GM19324 (cell line): ENCODE results near the gene CDH4.

ENCODE experiments used
- ATAC-seq: cut with Tn5 transposase; IDR thresholded peaks from one replicate; pipeline ENCODE4 v1.9.1; 2021; ENCODE audit warnings: mild to moderate bottlenecking, moderate library complexity; ENCODE audit not compliant: unreplicated experiment, low FRiP score

Gene CDH4

DNA sequence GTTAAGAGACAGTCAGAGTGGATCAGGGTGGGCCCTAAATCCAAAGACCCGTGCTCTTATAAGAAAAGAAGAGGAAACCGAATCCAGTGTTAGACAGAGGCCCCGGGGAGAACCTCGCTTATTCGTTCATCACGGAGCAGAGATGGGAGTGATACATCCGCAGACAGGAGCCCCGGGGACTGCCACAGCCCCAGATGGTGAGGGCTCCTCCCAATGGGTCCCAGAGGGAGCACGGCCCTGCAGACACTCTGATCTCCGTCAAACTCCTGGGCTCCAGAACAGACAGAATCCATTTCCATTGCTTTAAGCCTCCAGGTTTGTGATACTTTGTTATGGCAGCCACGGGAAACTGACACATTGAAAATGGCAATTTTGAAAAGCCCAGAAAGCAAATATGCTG, 47.0 kb downstream of the CDH4 start:
- ATAC-seq = no peak

DNA sequence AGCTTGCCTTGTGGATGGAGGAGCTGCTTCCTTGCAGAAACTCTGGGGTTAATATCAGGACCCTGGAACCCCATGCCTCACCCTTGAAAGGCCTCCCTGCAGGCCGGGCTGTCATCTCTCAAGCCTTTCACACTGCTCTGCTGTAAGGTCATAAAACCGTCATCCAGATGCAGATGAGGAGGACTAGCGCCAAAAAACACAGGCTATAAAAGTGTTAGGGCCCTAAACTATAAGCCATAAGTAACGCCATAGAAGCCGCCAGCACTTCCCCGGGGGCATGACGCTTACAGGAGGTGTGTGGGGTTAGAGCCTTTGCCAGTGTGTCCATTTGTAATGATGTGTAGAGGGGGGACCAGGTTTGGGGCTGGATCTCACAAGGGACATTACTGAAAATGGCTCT, 47.6 kb downstream of the CDH4 start:
- ATAC-seq = no peak

DNA sequence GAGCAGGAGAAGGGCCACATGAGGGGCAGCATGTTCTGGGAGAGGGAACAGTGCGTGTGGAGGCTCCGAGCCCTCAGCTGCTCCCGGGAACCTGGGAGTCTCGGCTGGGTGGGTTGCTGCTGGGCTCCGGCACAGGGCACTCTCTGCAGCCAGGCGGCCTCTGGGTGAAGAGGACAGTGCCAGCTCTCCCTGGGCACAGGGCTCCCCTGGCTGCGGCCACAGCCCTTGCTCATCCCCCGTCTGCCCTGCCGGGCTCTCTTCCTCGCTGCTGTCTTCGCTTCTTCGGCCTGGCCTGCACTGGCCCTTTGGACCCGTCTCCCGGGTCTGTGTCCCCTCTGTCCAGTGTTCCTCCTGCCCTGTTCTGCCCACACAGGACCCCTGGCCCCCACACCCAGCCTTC, 48.2 kb downstream of the CDH4 start:
- ATAC-seq = no peak

DNA sequence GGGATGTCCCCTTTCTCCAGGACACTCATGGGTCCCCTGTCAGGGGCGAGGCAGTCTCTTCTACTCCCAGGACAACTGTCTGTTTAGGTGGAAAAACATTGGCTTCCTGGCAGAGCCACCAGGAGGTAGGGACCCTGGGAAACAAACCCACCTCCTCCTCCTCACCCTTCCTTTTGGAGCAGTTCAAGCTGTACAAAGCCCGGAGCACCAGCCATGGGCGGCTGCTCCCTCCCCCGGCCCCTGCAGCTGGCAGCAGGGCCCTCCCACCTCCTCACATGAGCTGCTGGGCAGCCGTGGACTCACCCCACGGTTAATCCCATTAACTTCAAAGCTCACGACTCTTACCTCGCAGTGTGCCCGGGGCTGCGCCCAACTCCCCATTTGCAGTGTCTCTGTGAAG, 48.6 kb downstream of the CDH4 start:
- ATAC-seq = no peak

DNA sequence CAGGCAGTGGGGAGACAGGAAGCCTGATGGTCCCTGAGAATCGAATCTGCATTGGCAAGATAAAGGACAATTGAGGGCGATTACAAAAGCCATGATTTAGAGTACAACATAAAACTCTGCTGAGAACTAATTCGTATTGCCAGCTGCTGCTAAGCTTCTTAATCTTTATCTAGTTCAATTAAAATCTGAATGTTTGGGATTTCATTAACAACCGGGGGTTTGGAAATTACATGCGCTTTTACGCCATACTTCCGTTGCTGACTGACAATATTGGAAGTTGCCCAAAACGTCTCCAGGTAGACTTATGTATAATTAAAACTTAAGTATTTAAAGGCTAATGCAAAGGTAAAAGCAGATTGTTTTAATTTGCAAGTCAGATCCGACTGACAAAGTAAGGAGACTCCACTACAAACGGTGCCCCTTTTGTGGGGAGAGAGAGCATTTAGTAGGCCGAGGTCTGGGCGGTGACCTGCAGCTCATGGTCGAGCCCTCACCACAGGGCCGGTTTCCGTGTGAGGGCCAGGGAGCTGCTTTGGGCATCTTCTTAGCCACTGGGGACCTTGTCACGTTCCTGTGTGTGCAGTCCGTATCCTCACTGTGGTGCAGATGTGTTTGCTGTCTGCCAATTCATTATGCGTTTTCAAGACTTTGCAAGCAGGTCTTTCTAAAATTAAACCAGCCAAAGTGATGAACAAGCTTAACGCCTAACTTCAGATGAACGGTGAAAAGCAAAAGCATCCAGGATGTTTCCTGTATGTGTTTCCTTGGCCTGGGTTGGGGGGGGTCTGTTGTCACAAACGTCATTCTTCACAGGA, 49.9 kb downstream of the CDH4 start:
- no peak for ATAC-seq

DNA sequence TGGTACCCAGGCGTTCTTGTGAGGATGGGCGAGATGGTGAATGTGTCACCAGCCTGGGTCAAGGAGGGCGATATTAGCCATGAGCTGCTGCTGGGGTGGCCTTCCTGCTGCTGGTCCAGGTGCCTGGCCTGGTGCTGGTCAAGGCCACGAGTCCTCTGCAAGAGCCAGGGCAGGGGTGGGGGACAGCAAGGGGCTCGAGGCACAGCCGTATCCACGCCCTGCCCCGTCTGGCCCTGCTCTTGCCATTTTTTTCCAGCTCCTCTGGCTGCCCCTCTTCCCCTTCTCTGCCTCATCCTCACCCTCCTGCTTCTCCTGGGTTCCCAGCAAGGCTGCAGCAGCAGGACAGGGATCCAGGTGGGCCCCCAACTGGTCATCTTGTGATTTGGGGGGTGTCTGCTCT, 51.2 kb downstream of the CDH4 start:
- no peak for ATAC-seq

DNA sequence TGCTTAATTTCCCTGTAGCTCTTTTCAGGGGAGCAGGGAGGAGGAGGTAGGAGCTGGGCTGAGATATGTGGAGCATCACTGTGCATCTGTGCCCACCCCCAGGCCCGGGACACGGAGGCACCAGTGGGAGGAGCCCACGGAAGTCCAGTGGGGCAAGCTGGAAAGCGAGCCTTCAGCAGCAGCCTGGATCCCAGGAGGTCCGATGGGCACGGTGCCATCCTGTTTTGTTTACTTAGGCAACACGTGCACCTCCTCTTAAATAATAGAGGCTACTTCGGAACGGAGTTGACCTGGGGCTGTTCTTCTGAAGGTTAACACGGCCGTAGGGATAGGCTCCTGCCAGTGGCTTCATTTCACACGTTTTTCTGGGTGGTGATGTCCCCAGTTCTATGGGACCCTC, 51.6 kb downstream of the CDH4 start:
- ATAC-seq = no peak

DNA sequence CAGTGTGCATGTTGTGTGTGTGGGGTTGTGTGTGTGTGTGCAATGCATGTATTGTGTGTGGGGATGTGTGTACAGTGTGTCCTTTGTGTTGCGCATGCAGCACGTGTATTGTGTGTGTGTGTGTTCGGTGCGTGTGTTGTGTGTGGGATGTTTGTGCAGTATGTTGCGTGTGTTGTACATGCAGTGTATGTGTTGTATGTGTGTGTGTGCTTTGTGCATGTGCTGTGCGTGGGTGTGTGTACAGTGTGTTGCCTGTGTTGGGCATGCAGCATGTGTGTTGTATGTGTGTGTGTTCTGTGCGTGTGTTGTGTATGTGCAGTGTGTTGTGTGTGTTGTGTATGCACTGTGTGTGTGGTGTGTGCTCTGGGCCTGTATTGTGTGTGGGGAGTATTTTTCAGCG, 52.7 kb downstream of the CDH4 start:
- ATAC-seq = no peak

DNA sequence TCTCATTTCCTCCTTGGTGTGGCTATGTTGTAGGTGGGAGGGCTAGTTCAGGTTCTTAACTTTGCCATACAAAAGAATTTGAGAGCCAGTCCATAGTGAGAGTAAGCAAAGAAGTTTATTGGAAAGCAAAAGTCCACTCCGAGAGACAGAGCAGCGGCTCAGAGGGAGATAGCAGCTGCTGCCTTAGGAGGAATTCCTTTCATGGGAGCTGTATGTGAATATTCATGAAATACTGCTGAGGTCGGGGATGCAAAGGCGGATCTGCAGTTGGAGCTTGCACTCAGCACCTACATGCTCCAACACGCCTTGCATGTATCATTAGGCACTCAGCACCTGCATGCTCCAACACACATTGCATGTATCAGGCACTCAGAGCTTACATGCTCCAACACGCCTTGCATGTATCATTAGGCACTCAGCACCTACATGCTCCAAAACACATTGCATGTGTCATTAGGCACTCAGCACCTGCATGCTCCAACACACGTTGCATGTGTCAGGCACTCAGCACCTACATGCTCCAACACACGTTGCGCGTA, 54.9 kb downstream of the CDH4 start:
- ATAC-seq = no peak

DNA sequence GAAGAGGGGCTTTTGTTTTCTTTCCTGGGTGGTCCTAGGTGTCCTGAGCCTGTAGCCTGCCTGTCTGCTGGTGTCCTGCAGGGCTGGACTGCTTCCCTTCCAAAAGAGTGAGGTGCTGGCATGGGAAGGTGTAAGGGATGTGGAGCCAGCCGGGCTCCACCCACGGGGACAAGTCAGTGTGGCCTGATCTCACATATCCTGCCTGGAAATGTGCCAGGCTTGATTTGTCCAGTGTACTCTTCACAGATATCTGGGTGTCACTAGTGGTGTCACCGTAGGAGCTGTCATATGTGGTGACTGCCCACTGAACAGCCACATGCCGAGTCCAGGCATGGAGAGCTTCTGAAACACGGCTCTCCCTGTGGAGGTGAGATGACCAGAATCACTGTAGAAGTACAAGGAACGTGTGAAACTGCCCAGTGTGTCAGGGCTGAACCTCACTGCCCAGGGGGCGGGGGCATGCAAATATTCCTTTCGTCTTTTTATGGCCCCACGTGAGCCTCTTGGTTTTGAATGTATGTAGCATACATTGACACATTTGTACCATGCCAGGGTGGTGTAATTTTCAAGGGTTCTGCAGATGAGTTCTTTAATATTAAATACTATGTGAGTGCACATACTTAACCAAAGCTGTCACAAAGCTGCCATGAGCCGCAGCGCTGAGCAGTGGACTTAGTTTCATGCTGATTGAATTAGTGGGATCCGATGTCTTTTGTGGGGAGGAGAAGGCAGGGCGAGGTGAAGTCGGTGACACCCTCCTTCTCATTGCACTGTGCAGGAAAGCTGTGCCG, 55.8 kb downstream of the CDH4 start:
- no peak for ATAC-seq

DNA sequence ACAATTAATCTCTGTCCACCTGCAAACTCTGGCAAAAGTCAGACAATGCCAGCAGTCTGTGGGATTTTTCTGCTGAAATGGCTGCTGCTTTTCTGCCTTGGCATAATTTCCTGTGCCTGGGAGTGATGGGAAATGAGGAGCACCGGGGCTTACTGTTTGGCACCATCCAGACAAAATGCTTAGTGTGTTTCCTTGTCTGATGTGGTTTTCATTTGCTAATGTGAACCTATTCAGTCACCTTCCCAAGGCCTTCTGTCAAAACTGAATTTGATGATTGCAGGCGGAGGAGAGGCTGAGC, 56.4 kb downstream of the CDH4 start:
- no peak for ATAC-seq

DNA sequence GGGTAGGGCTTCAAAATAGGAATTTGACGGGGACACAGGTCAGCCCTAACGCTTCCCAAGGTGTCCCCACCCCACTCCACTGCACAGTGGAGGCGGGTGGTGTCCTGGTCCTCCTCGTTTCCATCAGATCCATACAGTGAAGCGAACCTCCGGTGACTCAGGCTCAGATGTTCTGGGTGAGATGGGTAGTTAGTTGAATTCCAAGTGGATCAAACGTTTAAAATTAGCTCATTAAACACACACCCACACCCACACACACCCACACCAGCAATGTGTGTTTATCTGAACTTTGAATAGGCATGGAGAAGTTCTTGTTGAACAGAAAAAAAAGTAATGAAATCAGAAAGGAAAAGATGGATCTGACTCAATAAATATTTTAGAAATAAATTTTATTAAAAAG, 58.9 kb downstream of the CDH4 start:
- no peak for ATAC-seq

DNA sequence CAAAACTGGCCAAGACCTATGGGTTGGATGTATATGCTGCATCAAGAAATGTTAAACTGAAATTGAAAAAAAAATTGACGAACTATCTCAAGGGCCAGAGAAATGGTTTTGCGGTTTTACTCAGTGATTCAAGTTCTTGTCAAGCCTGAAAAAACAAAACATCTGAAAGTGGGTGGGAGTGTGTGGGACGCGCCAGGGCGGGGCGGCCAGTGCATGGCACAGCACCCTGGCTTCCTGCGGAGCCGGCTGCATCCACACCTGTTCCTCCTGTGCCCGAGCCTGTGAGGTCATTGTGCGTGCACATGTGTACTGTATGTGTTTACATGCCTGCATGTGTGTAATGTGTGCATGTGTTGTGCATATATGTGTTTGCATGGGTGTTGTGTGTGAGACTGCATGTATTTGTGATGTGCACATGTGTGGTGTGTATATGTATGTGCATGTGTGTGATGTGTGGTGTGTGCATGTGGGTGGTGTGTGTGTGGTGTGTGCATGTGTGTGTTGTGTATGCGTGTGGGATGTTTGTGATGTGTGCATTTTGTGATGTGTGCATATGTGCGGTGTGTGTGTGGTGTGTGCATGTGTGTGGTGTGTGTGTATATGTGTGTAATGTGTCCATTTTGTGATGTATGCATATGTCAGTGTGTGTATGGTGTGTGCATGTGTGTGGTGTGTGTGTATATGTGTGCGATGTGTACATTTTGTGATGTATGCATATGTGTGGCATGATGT, 59.8 kb downstream of the CDH4 start:
- no peak for ATAC-seq

DNA sequence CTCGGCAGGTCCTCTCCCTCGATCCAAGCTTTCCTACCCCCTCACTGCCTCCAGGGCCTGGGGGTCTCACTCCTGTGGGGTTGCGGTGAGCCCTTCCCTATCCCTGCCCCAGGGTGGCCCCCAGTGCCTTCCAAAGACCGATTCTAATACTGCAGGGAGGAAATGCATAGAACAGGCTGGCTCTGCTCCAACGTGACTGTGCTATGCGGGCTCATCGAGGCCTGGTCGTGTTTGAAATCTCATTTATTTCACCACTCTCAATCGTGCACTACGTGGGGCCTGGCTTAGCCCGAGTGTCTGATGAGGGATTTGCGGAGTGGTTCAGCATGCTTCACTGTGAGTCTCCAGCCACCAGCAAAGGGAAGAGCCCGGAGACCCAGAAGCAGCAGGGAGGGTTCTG, 60.9 kb downstream of the CDH4 start:
- ATAC-seq = no peak

DNA sequence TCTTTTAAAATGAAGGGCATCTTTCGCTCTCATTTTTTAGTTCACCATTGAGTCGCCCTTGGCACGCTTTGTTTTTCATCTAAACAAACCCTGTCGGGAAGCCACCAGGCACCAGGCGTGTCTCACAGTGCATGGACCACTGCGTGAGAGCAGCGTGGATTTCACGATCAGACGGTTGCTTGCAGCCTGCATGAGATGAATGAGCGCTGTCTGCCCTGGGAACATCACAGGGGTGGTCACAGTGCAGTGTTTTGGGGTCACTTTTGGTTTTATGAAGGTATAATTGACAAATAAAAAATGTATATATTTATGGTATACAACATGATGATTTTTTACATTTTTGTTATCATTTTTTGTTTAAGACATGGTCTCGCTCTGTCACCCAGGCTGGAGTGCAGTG, 61.3 kb downstream of the CDH4 start:
- ATAC-seq = no peak

DNA sequence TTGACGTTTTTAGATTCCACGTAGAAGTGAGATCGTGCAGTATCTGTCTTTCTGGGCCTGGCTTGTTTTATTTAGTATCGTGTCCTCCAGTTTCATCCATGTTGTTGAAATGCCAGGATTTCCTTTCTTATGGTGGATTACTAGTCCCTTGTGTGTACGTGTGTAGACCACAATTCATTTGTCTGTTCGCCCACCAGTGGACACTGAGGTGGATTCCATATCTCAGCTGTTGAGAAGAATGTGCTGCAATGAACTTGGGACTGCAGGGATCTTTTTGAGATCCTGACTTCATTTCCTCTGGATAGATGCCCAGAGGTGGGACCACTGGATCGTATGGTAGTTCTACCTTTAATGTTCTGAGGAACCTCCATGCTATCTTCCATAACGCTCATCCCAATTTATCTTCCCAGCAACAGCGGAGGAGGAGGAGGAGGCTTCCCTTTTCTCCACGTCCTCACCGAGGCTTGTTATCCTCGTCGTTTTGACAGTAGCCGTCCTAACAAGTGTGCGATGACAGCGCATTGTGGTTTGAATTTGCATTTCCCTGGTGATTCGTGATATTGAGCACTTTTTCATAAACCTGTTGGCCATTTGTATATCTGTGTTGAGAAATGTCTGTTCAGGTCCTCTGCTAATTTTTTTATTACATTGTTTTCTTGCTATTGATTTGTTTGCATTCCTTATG, 62.4 kb downstream of the CDH4 start:
- ATAC-seq = no peak

DNA sequence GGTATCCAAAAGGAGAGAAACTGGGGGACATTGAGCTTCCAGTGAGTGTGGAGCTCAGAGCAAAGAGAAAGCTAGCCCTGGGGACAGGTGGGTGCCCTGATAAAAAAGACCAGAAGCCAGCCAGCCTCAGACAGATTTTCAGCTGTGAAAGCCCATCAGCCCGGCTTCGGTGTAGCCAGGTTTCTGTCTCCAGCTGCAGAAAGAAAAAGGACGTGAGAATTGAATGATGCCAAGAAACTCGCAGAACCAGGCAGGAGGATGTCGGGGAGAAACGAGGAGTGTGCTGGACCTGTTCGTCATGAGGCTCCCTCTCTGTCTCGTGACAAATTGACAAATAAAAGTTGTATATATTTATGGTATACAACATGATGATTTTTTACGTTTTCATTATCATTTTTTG, 63.3 kb downstream of the CDH4 start:
- ATAC-seq = no peak

DNA sequence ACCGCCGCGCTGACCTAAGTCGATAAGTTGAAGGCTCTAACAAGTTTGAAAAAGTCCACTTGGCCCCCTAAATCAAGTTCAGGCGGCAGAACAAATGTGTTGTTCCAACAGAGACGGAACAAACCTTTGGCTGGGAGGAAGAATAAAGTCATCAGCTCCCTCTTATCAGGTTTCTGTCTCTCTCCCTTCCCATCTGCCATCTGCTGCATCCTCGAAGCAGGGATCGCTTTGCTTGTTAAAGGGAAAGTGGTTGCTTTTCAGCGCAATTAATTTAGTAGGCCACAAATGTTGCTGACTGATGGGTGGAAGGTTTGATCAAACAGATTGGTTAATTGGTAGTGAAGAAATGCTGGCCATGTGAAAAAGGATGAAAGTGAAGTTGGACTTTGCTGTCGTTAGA, 64.3 kb downstream of the CDH4 start:
- no peak for ATAC-seq

DNA sequence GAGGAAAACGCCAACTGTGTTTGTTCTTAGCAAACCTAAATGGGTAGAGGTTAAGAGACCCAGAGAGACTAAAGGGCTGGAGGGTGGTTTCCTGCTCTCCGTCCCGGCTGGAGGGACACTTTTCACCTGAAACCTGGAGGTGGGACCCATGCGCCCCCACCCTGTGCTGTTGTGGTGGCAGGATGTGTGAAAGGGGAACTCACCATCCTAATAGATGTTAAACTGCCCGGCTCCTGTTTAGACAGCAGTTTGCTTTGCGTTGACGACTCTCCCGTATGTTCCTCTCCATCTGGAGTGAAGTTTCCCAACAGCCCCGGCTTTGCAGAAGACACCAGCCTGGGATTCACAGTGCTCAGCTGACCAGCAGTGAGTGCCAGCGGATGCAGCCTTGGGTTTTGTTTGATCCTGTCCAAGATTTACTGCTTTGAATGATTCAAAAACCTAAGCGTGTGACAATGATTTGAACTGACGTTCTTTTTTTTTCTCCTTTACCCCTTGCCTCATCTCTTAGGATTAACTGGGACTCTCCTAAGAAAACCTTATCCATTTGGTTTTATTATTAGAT, 66.0 kb downstream of the CDH4 start:
- ATAC-seq = no peak

DNA sequence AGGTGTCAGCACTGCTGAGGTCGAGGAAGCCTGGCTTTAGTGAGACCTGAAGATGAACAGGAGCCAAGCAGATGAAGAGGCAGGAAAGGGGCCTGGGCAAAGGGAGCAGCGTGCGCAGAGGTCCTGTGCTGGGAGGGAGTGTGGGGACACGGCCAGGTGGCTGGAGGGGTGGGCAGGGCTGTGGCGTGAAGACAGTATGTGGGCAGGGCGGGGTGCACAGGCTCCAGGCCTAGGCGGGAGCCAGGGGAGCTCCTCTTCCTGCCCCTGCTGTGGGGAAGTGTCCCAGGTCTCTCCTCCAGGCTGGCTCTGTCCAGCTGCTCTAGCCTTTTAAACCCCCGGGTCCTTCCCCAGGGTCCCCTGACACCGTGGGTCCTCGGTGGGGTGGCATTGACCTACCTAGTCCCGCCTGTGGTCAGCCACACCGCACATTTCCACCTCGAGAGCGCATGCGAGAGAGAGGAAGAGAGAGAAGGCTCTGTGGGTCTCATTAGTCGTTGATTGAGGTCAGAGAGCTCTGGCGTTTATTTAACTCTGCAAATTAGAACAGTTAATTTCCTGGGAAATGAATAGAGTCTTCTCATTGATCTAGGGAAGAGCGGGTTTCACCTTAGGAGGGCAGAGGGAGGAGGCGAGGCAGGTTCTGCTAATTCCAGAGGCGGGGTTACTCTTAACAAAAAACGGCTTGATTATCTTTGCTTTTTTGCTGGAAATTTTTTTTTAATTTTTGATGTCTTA, 68.8 kb downstream of the CDH4 start:
- ATAC-seq = no peak
